GM23338 (cell line): ENCODE measurements around the gene CCDC134. TPM values are rescaled to one million over a fixed set of nuclear protein-coding genes. Genes with fewer than 3 reads are reported as not detected.

ENCODE experiments used
- ATAC-seq: fragments of 200-7000 bp; cut with Tn5 transposase; 3 replicates; pipeline ENCODE4 v1.9.1; 2020
- DNase-seq: peaks from one replicate; pipeline ENCODE4 v3.0.0-alpha.2; 2015; ENCODE audit warnings: low spot score
- H2AFZ ChIP-seq: fragments of 200-600 bp; sonication (generic); 2 replicates; pipeline ENCODE4 v1.8.0; 2016; ENCODE audit warnings: antibody characterized with exemption, mild to moderate bottlenecking, moderate library complexity
- H3F3A ChIP-seq: fragments of 200-600 bp; sonication (generic); replicated peaks from 2 replicates; pipeline ENCODE4 v1.8.0; 2017; ENCODE audit warnings: antibody characterized with exemption, mixed run types, low read depth
- H3K27ac ChIP-seq: fragments of 200-600 bp; sonication (generic); 2 replicates; pipeline ENCODE4 v1.6.1; 2016; ENCODE audit warnings: low read depth
- H3K27me3 ChIP-seq: fragments of 200-600 bp; sonication (generic); 2 replicates; pipeline ENCODE4 v1.8.0; 2016; ENCODE audit warnings: mild to moderate bottlenecking, mixed run types, moderate library complexity; ENCODE audit not compliant: insufficient read depth
- H3K36me3 ChIP-seq: fragments of 200-600 bp; sonication (generic); 2 replicates; pipeline ENCODE4 v1.8.0; 2016; ENCODE audit warnings: mild to moderate bottlenecking; ENCODE audit not compliant: insufficient read depth
- H3K4me1 ChIP-seq: fragments of 200-600 bp; sonication (generic); 2 replicates; pipeline ENCODE4 v1.8.0; 2016; ENCODE audit warnings: mild to moderate bottlenecking, moderate library complexity; ENCODE audit not compliant: insufficient read depth
- H3K4me2 ChIP-seq: fragments of 200-600 bp; sonication (generic); 2 replicates; pipeline ENCODE4 v1.7.1; 2017; ENCODE audit warnings: mixed run types
- H3K4me3 ChIP-seq: fragments of 200-600 bp; sonication (generic); 2 replicates; pipeline ENCODE4 v1.6.1; 2016; ENCODE audit warnings: mixed run types
- H3K79me2 ChIP-seq: fragments of 200-600 bp; sonication (generic); replicated peaks from 2 replicates; pipeline ENCODE4 v1.8.0; 2017; ENCODE audit warnings: mild to moderate bottlenecking; ENCODE audit not compliant: insufficient read depth
- H3K9me2 ChIP-seq: fragments of 200-600 bp; sonication (generic); 2 replicates; pipeline ENCODE4 v1.8.0; 2017; ENCODE audit not compliant: insufficient read depth
- H4K20me1 ChIP-seq: fragments of 200-600 bp; sonication (generic); replicated peaks from 2 replicates; pipeline ENCODE4 v1.8.0; 2017; ENCODE audit warnings: mild to moderate bottlenecking; ENCODE audit not compliant: insufficient read depth
- H3K27ac Mint-ChIP-seq: 2 replicates; pipeline ENCODE4 v1.8.0; 2020; ENCODE audit warnings: inconsistent platforms, mild to moderate bottlenecking, moderate library complexity, mixed read lengths
- H3K27me3 Mint-ChIP-seq: 3 replicates; pipeline ENCODE4 v1.8.0; 2022; ENCODE audit warnings: low read depth, mild to moderate bottlenecking, moderate library complexity, mixed read lengths, inconsistent platforms; ENCODE audit not compliant: insufficient read depth, poor library complexity
- H3K36me3 Mint-ChIP-seq: 3 replicates; pipeline ENCODE4 v1.8.0; 2021; ENCODE audit warnings: low read depth, mild to moderate bottlenecking, inconsistent platforms, moderate library complexity, mixed read lengths
- H3K4me1 Mint-ChIP-seq: 3 replicates; pipeline ENCODE4 v1.8.0; 2020; ENCODE audit warnings: mild to moderate bottlenecking, inconsistent platforms, mixed read lengths
- H3K4me3 Mint-ChIP-seq: 3 replicates; pipeline ENCODE4 v1.8.0; 2021; ENCODE audit warnings: moderate library complexity, mild to moderate bottlenecking, inconsistent platforms, mixed read lengths
- H3K9me3 Mint-ChIP-seq: 3 replicates; pipeline ENCODE4 v1.8.0; 2020; ENCODE audit warnings: moderate library complexity, mild to moderate bottlenecking, inconsistent platforms, mixed read lengths
- ETS1 ChIP-seq: IDR thresholded peaks from 2 replicates; pipeline ENCODE4 v1.6.1; 2016; ENCODE audit warnings: antibody characterized with exemption
- EZH2 ChIP-seq: fragments of 200-600 bp; sonication (generic); IDR thresholded peaks from one replicate; pipeline ENCODE4 v1.8.0; 2017; ENCODE audit warnings: antibody characterized with exemption, mild to moderate bottlenecking, low read depth; ENCODE audit not compliant: unreplicated experiment
- JUNB ChIP-seq: IDR thresholded peaks from one replicate; pipeline ENCODE4 v1.6.1; 2016; ENCODE audit warnings: antibody characterized with exemption; ENCODE audit not compliant: unreplicated experiment
- NANOG ChIP-seq: IDR thresholded peaks from 2 replicates; pipeline ENCODE4 v1.6.1; 2016; ENCODE audit warnings: antibody characterized with exemption, borderline replicate concordance
- STAT1 ChIP-seq: IDR thresholded peaks from one replicate; pipeline ENCODE4 v1.6.1; 2016; ENCODE audit warnings: antibody characterized with exemption; ENCODE audit not compliant: unreplicated experiment
- ZNF114 ChIP-seq: fragments of 250-450 bp; sonication (Bioruptor Pico); IDR thresholded peaks from 2 replicates; pipeline ENCODE4 v1.5.0; 2020; ENCODE audit warnings: mild to moderate bottlenecking, moderate library complexity
- ZNF462 ChIP-seq: fragments of 250-450 bp; sonication (Bioruptor Pico); IDR thresholded peaks from 2 replicates; pipeline ENCODE4 v1.5.0; 2020; ENCODE audit warnings: mild to moderate bottlenecking, moderate library complexity
- polyA plus RNA-seq: library from polyadenylated mRNA; unstranded; fragments of >200 nt; fragmentation: Nextera tagmentation; extraction: Ambion mirVana; gene quantifications from 2 replicates; pipeline ENCODE4 v1.2.1, GENCODE V29; 2016
- total RNA-seq: library from RNA; depleted of rRNA; stranded (reverse); fragments of >200 nt; shearing (Covaris generic); gene quantifications from 2 replicates; pipeline ENCODE4 v1.2.3, GENCODE V29; 2014

The CCDC134 gene
- total and polyA plus RNA-seq, 2 experiments from 2014 or later, result 2.7 to 24.5 TPM

GRCh38 chr22:41815716-41816115 lies 15.2 kb downstream of the CCDC134 start:
- no peak overlapping the region for H3K4me2 ChIP-seq
- no peaks in the 10 kb centered on the region for H3K79me2 ChIP-seq
- Mint-ChIP-seq H3K9me3 (no peaks in the 10 kb centered on the region), H3K27ac (no peak overlapping the region), H3K36me3 (peaks cover 8% of the 10 kb centered on the region; the same call in 2 of the 3 replicates), H3K27me3 (no peaks in the 10 kb centered on the region), H3K4me3 (no peak overlapping the region), H3K4me1 (0 out of 3 replicates have a peak, but pooled peaks cover under 1% of the 10 kb centered on the region)
- no peaks in the 10 kb centered on the region; the same call in 1 of the 2 replicates for H4K20me1 ChIP-seq
- H3K27me3 ChIP-seq, result no peaks in the 10 kb centered on the region
- ATAC-seq (no peak), DNase-seq (no peak)
- no peak overlapping the region for H2AFZ ChIP-seq
- H3K36me3 ChIP-seq, result no peaks in the 10 kb centered on the region; the same call in 1 of the 2 replicates
- no peak overlapping the region for H3K4me3 ChIP-seq
- no peak for TF ChIP-seq EZH2
- no peak for TF ChIP-seq ZNF462 (CRISPR knock-in tag)
- TF ChIP-seq ZNF114, result no peak
- no peak for TF ChIP-seq STAT1
- H3K27ac ChIP-seq, result no peak overlapping the region
- H3F3A ChIP-seq, result no peaks in the 10 kb centered on the region
- no peaks in the 10 kb centered on the region for H3K9me2 ChIP-seq
- H3K4me1 ChIP-seq, result no peaks in the 10 kb centered on the region

GRCh38 chr22:41816241-41816640 lies 15.8 kb downstream of the CCDC134 start:
- Mint-ChIP-seq H3K4me3 (no peak overlapping the region), H3K4me1 (0 out of 3 replicates have a peak, but pooled peaks cover 4% of the 10 kb centered on the region), H3K36me3 (peaks cover 8% of the 10 kb centered on the region; the same call in 1 of the 3 replicates), H3K27ac (no peak overlapping the region), H3K27me3 (no peaks in the 10 kb centered on the region), H3K9me3 (no peaks in the 10 kb centered on the region)
- H2AFZ ChIP-seq, result no peak overlapping the region
- H3K9me2 ChIP-seq, result no peaks in the 10 kb centered on the region
- ATAC-seq (no peak), DNase-seq (no peak)
- no peaks in the 10 kb centered on the region for H3K79me2 ChIP-seq
- no peaks in the 10 kb centered on the region; the same call in 1 of the 2 replicates for H4K20me1 ChIP-seq
- no peaks in the 10 kb centered on the region for H3F3A ChIP-seq
- no peak overlapping the region for H3K27ac ChIP-seq
- no peaks in the 10 kb centered on the region for H3K4me1 ChIP-seq
- H3K4me2 ChIP-seq, result no peak overlapping the region
- no peak overlapping the region for H3K4me3 ChIP-seq
- H3K36me3 ChIP-seq, result no peaks in the 10 kb centered on the region; the same call in 1 of the 2 replicates
- no peaks in the 10 kb centered on the region for H3K27me3 ChIP-seq
- no peak for TF ChIP-seq JUNB
- no peak for TF ChIP-seq EZH2
- no peak for TF ChIP-seq ETS1
- TF ChIP-seq NANOG, result no peak
